Stomach (tissue), 9 donors: ENCODE results near the gene CEP164. TPM values are rescaled to one million over a fixed set of nuclear protein-coding genes. Genes with fewer than 3 reads are reported as not detected.

Experiments
- DNase-seq, 2 donors: peaks; one replicate each; pipeline versions ENCODE4 v3.0.0 to v3.0.0-alpha.2; 2013 to 2019
- H3K27ac ChIP-seq, 5 donors: fragments of 200-600 bp in 4 of 5; sonication (generic) in 4 of 5; one replicate each; pipeline ENCODE4 v1.5.1; 2013 to 2019; ENCODE audit warnings: mild to moderate bottlenecking in 1 of 5, moderate library complexity in 1 of 5
- H3K27me3 ChIP-seq, 3 donors: fragments of 200-600 bp; sonication (generic); one replicate each; pipeline ENCODE4 v1.5.1; 2017 to 2019; ENCODE audit warnings: mixed run types in 1 of 3
- H3K36me3 ChIP-seq, 4 donors: fragments of 200-600 bp; sonication (generic); 1 replicate in 3 of 4; 2 replicates in 1 of 4; pipeline ENCODE4 v1.5.1; 2016 to 2019
- H3K4me1 ChIP-seq, 4 donors: fragments of 200-600 bp; sonication (generic); one replicate each; pipeline ENCODE4 v1.5.1; 2016 to 2019
- H3K4me3 ChIP-seq, 4 donors: fragments of 200-600 bp; sonication (generic) in 3 of 4; one replicate each; pipeline ENCODE4 v1.5.1; 2016 to 2019; ENCODE audit warnings: mild to moderate bottlenecking in 1 of 4
- H3K9me3 ChIP-seq, 4 donors: fragments of 200-600 bp; sonication (generic); one replicate each; pipeline ENCODE4 v1.5.1; 2016 to 2019
- CTCF ChIP-seq, 7 experiments: fragments of 450-650 bp in 4 of 7; fragments of 200-600 bp in 3 of 7; sonication (generic) in 3 of 7; IDR thresholded peaks; one replicate each; pipeline ENCODE4 v1.5.1; 2016 to 2019; ENCODE audit warnings: antibody characterized with exemption in 7 of 7, control low read depth in 2 of 7, mild to moderate bottlenecking in 1 of 7
- EP300 ChIP-seq: sonication (generic); formaldehyde crosslinking; IDR thresholded peaks from one replicate; pipeline ENCODE4 v1.6.1; 2017; ENCODE audit warnings: antibody characterized with exemption
- POLR2A ChIP-seq, 4 donors: fragments of 450-650 bp; IDR thresholded peaks; one replicate each; pipeline ENCODE4 v1.6.1; 2016; ENCODE audit warnings: antibody characterized with exemption in 4 of 4, control low read depth in 2 of 4, mild to moderate bottlenecking in 1 of 4, moderate library complexity in 1 of 4
- POLR2AphosphoS5 ChIP-seq, 3 donors: sonication (generic); formaldehyde crosslinking; IDR thresholded peaks; one replicate each; pipeline ENCODE4 v1.6.1; 2016; ENCODE audit warnings: antibody characterized with exemption in 3 of 3
- WGBS, 5 donors: extraction: QIAGEN DNeasy Blood & Tissue Kit in 3 of 5; methylation state at CpG; one replicate each; pipeline versions ENCODE4 v1.1.5 to v1.1.7; 2013 to 2018; 5-methylcytosine and 5-hydroxymethylcytosine counted together
- intact Hi-C: fragments of 100-400 bp; cut with DNase I; formaldehyde crosslinking; loops from one replicate; pipeline ENCODE4 v1.15.1; 2023; ENCODE audit warnings: low total_unique reads
- polyA plus RNA-seq, 3 donors: library from polyadenylated mRNA; stranded (reverse); fragments of 200-250 nt; gene quantifications; one replicate each; pipeline ENCODE4 v1.2.3, GENCODE V29; 2013
- total RNA-seq, 5 donors: library from RNA; depleted of rRNA; stranded (reverse); fragments of >200 nt; gene quantifications; one replicate each; pipeline versions ENCODE4 v1.1.0 to v1.2.3, GENCODE V29; 2014 to 2016
- donor health status: healthy with polysubstance abuse.
- donor health status: Bipolar disorder and iron deficiency.
- donor health status: healthy.

Gene CEP164
- total and polyA plus RNA-seq, 8 donors: 9.5 to 40.9 (median 16.9) TPM

GRCh38 chr11:117313828-117314768 is 13.6 kb upstream of the CEP164 start:
- no peak for DNase-seq
- intact Hi-C loops: loop anchor here (10.0 kb wide), 1 partner anchor 79 kb away; the partner anchor contains the start of genes PCSK7 and RNF214
- H3K27me3 ChIP-seq: no peaks in the 10 kb centered on the region
- H3K36me3 ChIP-seq: no peaks in the 10 kb centered on the region
- no peaks in the 10 kb centered on the region for H3K9me3 ChIP-seq
- TF ChIP-seq POLR2AphosphoS5 (IDR thresholded peaks at IDR 0.05) (no peak), CTCF (IDR thresholded peaks at IDR 0.05) (no peak), POLR2A (IDR thresholded peaks at IDR 0.05) (no peak), EP300 (no peak)
- H3K4me3 ChIP-seq: peak overlapping the region in 3 of 4 donors; percentile 77 to 91 (median 84)
- H3K27ac ChIP-seq: no peak overlapping the region
- WGBS, 5 donors: 49 to 72% (median 56%) methylated on average over 12 to 14 of the region's 14 CpGs
- H3K4me1 ChIP-seq: peaks cover 19 to 34% (median 26%) of the 10 kb centered on the region in 4 donors

- TF ChIP-seq CTCF (IDR thresholded peaks at IDR 0.05) (no peak), POLR2AphosphoS5 (IDR thresholded peaks at IDR 0.05) (no peak), POLR2A (IDR thresholded peaks at IDR 0.05) (no peak), EP300 (no peak)
- Histone ChIP-seq H3K27me3 (no peaks in the 10 kb centered on the region), H3K27ac (peak overlapping the region in 1 of 5 donors; percentile 83), H3K36me3 (no peaks in the 10 kb centered on the region), H3K9me3 (no peaks in the 10 kb centered on the region), H3K4me1 (peaks cover 19 to 34% (median 26%) of the 10 kb centered on the region in 4 donors), H3K4me3 (peak overlapping the region; percentile 77 to 92 (median 88))
- intact Hi-C loops: loop anchor here (10.0 kb wide), 1 partner anchor 80 kb away; the partner anchor contains the start of genes PCSK7 and RNF214
- 9 to 32% (median 27%) methylated on average over 10 of the region's 10 CpGs for WGBS, 5 donors
- DNase-seq: peak in 1 of 2 donors; percentile 36
Measured at GRCh38 chr11:117314840-117315239, 12.8 kb upstream of the CEP164 start.

- WGBS, 5 donors: 1 to 3% (median 2%) methylated on average over 12 to 62 of the region's 62 CpGs
- Histone ChIP-seq H3K27me3 (no peaks in the 10 kb centered on the region), H3K9me3 (no peaks in the 10 kb centered on the region), H3K27ac (peak overlapping the region in 4 of 5 donors; percentile 32 to 83 (median 65)), H3K36me3 (no peaks in the 10 kb centered on the region), H3K4me1 (peaks cover 19 to 34% (median 26%) of the 10 kb centered on the region in 4 donors), H3K4me3 (peak overlapping the region; percentile 77 to 92 (median 88))
- no peak for TF ChIP-seq POLR2AphosphoS5 (IDR thresholded peaks at IDR 0.05)
- no peak for TF ChIP-seq CTCF (IDR thresholded peaks at IDR 0.05)
- no peak for TF ChIP-seq POLR2A (IDR thresholded peaks at IDR 0.05)
- no peak for TF ChIP-seq EP300
- peak in 1 of 2 donors; percentile 21 for DNase-seq
- intact Hi-C loops: loop anchor here (10.0 kb wide), 1 partner anchor 81 kb away; the partner anchor contains the start of genes PCSK7 and RNF214
Measured at GRCh38 chr11:117315285-117316196, 12.1 kb upstream of the CEP164 start.
